CD4-positive, alpha-beta T cell treated with Interleukin-6 at 100 ng/mL for 8 hours (primary cell): ENCODE data around the gene SMAD9.

Source experiments
- DNase-seq: peaks from one replicate; pipeline ENCODE4 v3.0.0-alpha.2; 2020; ENCODE audit warnings: mixed read lengths, low spot score

The SMAD9 gene

GRCh38 chr13:36862722-36863121 is 57.3 kb downstream of the SMAD9 start:
- no peak for DNase-seq

- no peak for DNase-seq
Observed at GRCh38 chr13:36862002-36862685, 57.9 kb downstream of the SMAD9 start.

GRCh38 chr13:36859259-36859658 is 60.8 kb downstream of the SMAD9 start:
- DNase-seq, result no peak

GRCh38 chr13:36858290-36858689 is 61.7 kb downstream of the SMAD9 start:
- no peak for DNase-seq

DNA sequence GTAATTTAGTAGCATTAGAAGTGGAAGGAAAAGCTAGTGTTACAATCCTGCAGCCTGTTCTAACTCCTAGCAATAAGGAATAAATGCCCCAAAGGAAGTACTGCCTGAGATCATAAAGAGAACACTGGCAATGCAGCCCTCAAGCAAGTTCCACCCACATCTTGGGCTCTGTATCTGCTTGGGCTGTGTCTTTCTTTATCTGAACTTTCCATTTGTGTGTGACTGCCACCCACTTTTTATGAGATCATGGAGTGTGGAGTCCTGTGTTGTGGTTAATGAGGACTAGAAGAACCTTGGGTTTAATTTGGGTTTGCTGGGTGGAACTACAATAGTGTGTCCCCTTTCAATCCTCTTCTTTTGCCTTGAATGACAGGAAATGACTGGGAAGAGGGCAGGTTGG is 62.8 kb downstream of the SMAD9 start:
- no peak for DNase-seq

GRCh38 chr13:36850790-36851438 is 69.1 kb downstream of the SMAD9 start:
- no peak for DNase-seq

DNA sequence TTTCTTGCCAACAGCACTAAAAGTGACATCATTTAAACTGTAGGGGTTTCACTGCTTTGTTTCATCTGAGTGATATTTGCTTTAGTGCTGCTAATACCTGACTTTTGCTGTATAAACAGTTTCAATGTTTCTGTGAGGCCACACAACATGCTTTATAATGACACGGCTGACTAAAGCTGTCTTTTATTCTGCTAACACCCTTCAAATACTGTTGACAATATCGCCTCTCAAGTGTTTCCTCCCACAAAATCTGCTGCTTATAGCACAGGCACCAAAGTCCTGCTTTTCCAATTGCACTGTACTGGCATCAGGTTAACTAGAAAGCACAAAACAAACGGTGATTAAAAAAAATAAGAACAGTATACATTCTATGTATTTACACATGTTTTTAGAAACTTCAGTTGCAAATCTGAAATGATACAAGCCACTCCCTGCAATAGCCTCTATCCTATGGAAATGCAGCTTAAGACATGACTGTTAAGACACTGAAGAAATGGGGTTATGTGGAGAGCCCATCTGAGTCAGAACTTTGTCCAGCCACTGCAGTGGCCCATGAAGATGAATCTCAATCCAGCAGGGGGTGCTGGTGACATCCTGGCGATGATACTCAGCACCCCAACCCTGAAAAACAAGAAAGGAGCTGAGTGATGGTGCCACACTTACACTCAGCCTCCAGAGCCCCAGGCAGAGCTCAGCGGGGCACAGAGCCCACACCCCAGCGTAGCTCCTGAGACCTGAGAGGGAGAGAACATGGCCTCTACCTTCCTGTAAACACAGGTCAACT is 71.6 kb downstream of the SMAD9 start:
- DNase-seq, result no peak

DNA sequence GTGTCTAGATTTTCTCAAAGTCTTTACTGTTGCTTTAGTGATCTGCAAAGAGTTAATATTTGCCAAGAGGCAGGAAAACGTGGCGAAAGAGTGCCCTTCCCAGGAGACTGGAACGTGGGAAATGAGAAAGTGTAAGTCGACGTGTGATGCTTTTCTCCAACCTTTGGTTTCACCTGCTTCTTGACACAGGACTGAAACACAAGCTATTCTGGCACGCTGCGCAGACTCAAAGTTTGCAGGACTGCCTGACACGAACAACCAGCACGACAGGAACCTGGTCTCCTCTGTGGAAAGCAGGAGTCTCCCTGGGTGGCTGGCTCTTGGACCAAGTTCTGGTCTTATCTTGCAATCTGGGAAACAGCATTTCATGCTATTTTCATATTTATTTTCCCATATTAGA is 72.4 kb downstream of the SMAD9 start:
- no peak for DNase-seq

GRCh38 chr13:36841391-36841790 is 78.6 kb downstream of the SMAD9 start:
- no peak for DNase-seq

DNA sequence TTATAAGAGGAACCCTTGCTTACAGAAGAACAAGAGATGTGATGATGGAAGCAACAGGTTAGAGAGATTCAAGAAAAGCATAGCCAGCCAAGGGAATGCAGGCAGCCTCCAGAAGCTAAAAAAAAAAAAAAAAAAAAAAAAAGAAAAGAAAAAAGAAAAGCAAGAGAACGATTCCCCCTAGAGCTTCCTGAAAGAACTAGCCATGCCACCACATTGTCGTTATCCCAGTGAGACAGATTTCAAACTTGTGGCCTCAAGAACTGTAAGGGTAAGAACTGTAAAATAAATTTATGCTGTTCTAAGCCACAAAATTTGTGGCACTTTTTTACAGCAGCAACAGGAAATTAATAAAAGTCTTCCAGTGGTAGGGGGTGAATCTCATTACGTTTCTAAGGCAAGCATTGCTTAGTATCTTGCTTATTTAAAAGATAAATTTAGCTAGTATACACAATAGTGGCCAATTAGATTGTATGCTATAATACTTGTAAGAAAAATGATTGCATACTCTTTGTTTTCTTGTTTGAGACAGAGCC is 79.3 kb downstream of the SMAD9 start:
- no peak for DNase-seq

GRCh38 chr13:36839981-36840380 is 80.1 kb downstream of the SMAD9 start:
- DNase-seq, result no peak

DNA sequence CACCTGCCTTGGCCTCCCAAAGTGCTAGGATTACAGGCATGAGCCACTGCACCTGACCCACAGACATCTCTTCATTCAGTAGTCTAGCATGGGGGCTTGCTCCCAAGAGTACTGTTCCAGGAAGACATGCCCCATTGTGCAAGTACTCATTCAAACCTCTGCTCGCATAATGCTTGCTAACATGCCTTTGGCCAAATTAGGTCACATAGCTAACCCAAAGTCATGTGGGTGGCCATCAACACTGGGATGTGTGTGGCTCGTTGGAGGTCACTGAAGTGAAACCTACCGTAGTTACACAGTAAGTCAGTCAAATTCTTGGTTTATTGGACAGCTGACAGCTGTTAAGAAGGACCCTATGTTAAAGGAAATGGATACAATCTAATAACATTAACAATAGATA is 80.8 kb downstream of the SMAD9 start:
- DNase-seq, result no peak

GRCh38 chr13:36837354-36838092 is 82.5 kb downstream of the SMAD9 start:
- DNase-seq, result no peak

DNA sequence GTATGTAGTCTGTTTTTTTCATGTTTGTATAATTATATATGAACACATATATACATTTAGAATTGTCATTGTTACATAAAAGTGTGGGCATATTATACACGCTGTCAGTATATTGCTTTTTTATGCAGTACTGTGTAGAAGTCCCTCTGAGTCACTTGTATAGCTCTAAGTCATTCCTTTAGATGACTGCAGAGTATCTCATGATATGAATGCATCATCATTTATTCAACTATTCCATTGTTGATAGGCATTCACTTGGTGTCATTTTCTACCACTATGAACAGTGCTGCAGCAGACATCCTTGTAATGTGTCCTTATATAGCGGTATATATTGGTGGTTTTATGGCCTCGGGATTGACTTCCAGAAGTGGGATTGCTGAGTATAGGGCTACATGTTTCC is 85.7 kb downstream of the SMAD9 start:
- no peak for DNase-seq

DNA sequence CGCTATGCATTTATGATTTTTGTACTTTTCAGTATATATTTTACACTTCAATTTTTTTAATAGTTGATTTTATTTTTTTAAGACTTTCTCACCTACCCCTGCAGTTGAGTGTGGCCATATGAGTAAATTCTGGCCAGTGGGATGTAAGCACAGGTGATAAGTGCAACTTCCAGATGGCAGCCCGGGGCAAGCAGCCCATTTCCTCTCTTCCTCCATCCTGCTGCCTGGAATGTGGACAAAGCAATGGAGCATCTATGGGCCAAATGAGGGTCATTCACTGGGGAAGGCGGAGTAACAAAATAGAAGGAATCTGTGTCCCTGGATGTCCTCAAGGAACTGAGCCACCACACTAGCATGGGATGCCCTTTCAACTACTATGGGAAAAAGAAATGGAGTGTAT is 88.7 kb downstream of the SMAD9 start:
- DNase-seq, result no peak

DNA sequence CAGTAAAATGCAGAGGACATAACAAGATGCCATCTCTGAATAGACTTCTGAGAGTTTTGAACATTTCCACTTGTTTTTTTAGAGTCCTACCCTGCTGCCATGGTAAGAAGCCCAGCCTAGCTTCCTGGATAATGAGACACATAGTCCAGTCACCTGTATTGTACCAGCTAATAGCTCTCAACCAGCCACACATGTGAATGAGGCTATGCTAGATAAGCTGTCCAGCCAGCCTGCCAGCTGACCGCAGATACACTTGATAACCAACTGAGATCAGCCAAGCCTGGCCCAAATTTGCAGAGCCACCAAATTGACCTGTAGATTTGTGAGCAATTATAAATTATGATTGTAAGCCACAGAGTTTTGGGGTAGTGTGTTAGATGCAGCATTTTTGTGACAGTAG is 90.3 kb downstream of the SMAD9 start:
- no peak for DNase-seq

- no peak for DNase-seq
Observed at GRCh38 chr13:36822785-36823184, 97.3 kb downstream of the SMAD9 start.

- no peak for DNase-seq
Observed at GRCh38 chr13:36820222-36820621, 99.8 kb downstream of the SMAD9 start.

DNA sequence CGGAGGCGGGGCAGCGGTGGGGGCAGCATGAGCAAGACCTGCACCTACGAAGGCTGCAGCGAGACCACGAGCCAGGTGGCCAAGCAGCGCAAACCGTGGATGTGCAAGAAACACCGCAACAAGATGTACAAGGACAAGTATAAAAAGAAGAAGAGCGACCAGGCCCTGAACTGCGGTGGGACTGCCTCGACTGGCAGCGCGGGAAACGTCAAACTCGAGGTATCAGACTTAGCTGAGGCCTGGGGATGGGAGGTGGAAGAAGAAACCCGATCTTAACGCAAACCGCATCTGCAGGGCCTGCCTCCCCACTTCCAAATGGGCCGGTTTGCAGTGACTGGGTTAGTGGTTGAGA is 100.3 kb downstream of the SMAD9 start:
- peak; percentile 8 for DNase-seq

DNA sequence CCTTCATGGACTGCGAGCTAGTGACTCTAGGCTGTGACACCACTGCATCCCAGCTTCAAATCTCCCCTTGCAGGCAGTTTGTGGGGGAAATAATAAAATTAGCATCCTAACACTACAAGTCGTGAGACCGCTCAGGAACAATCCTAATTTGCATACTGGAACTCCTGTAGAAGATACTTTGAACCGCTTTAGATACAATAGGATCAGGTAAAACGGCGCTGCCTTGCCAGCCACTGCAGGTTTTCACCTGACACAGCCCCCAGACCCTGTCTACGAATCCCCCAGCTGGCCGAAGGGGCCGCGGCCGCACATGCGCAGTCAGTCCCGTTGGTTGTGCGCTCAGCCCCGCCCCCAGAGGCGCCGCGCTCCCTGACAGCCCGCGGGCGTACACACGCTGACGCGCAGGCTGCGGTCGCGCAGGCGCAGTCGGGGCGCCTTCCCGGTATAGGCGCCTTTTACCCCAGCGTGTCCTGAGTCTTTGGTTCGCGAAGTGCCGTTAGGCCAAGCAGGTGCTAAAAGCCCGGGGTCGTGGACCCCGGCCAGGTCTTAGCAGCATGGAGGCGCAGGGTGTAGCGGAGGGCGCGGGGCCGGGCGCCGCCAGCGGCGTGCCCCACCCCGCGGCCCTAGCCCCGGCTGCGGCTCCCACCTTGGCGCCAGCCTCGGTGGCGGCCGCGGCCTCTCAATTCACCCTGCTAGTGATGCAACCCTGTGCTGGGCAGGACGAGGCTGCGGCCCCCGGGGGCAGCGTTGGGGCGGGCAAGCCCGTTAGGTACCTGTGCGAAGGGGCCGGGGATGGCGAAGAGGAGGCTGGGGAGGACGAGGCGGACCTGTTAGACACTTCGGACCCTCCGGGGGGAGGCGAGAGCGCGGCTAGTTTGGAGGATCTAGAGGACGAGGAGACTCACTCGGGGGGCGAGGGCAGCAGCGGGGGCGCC is 101.0 kb downstream of the SMAD9 start, which contains the start of gene RFXAP:
TSS of gene RFXAP (plus strand) at position 419 of the 935 bp plus-strand sequence. CDS start at position 555, 136 bp downstream.
- DNase-seq, result peak; percentile 93
